ENCODE data around the gene PARVB. TPM values are rescaled to one million over a fixed set of nuclear protein-coding genes. Genes with fewer than 3 reads are reported as not detected.

PARVB gene
- total and polyA plus RNA-seq, 9 of the 15 experiments (the other 6 are each of a cell fraction or from before 2014, with no cell fraction given) = 1.1 to 59.2 (median 29.2) TPM

- TF ChIP-seq CREB5 (CRISPR knock-in tag; IDR thresholded peaks at IDR 0.05) = no peak
- TF ChIP-seq ZNF124 (CRISPR knock-in tag; IDR thresholded peaks at IDR 0.05) = no peak
These were observed 5.0 kb downstream of the PARVB start (continued) for GRCh38 chr22:44029069-44029468.

- no peak overlapping the region for H3K27ac ChIP-seq (ENCODE audit: extremely low read depth, low read depth, low read length)
- 47% methylated on average over 3 of the region's 18 CpGs for WGBS (ENCODE audit: insufficient coverage, low coverage, missing lambda C conversion rate)
- H3K27me3 ChIP-seq (ENCODE audit: control insufficient read depth in 2 of 2, insufficient read depth in 2 of 2, low read length in 2 of 2) = no peaks in the 10 kb centered on the region
- H4K20me1 ChIP-seq (replicated peaks; ENCODE audit: control insufficient read depth, insufficient read depth, low read length) = no peaks in the 10 kb centered on the region
- H3K4me2 ChIP-seq (ENCODE audit: insufficient read depth, low read length) = peak overlapping the region; percentile 69; the same call in 1 of the 2 replicates
- CTCF ChIA-PET (ENCODE audit: low intra/inter-chr PET ratio) = no interaction called here
- intact Hi-C loops (cut with micrococcal nuclease) (no loop called here), in situ Hi-C loops (cut with MboI) (no loop called here)
- no peak for DNase-seq (ENCODE audit: extremely low read depth in 1 of 4, low spot score in 3 of 4)
- BruUV-seq (replicated peaks) = no TSS peak
- H3K9me1 ChIP-seq (ENCODE audit: control insufficient read depth, insufficient read depth, low read length) = peaks cover 6% of the 10 kb centered on the region
- H3K79me2 ChIP-seq (ENCODE audit: control insufficient read depth, insufficient read depth, low read length) = peaks cover 88% of the 10 kb centered on the region
- no peak for FAIRE-seq
- peaks cover 27 to 32% of the 10 kb centered on the region in 2 experiments for H3K4me1 ChIP-seq (replicated peaks in 1 of 2; ENCODE audit: control insufficient read depth in 2 of 2, insufficient read depth in 2 of 2, low read length in 2 of 2)
- no peak for ATAC-seq
- no peak overlapping the region for H2AFZ ChIP-seq (ENCODE audit: low read depth, low read length)
- H3K4me3 ChIP-seq = no peak overlapping the region
- POLR2A ChIA-PET = no interaction called here
- H3K36me3 ChIP-seq (ENCODE audit: control insufficient read depth, insufficient read depth, low read length) = peaks cover 10% of the 10 kb centered on the region; the same call in 2 of the 3 replicates
- peak overlapping the region in 1 of 2 experiments; percentile 61; a peak in 1 of 4 replicates for H3K9ac ChIP-seq (ENCODE audit: insufficient read depth in 1 of 2, low read depth in 2 of 2, low read length in 2 of 2)
- H3K9me3 ChIP-seq (replicated peaks; ENCODE audit: control insufficient read depth, insufficient read depth, low read depth, low read length) = no peaks in the 10 kb centered on the region
- TF ChIP-seq RBFOX2 (IDR thresholded peaks at IDR 0.05; ENCODE audit: low read depth, low read length) = 0 out of 2 replicates have a peak, but pooled peaks have one; percentile 21
- TF ChIP-seq ZBTB11 (CRISPR knock-in tag; IDR thresholded peaks at IDR 0.05) = no peak
These were observed 6.1 kb downstream of the PARVB start for GRCh38 chr22:44030051-44030701.
